GM10248 (cell line): ENCODE results near the gene SLC10A7.

Experiments used
- CTCF ChIA-PET: fragments of 300-600 bp; sonication (Branson Sonifier 250); formaldehyde crosslinking; extraction: SDS; loops from one replicate; lab custom pipeline; 2021; ENCODE audit warnings: antibody characterized with exemption; lab: Yijun Ruan, JAX
- POLR2A ChIA-PET: fragments of 350-650 bp; sonication (Branson Sonifier 250); formaldehyde crosslinking; extraction: SDS; loops from one replicate; lab custom pipeline; 2020; ENCODE audit warnings: antibody characterized with exemption; lab: Yijun Ruan, JAX
- DNase-seq: peaks from one replicate; pipeline ENCODE4 v3.0.0; 2012; ENCODE audit errors: extremely low spot score
- CTCF ChIP-seq: IDR thresholded peaks from 2 replicates; pipeline ENCODE4 v1.5.1; 2012; ENCODE audit warnings: mild to moderate bottlenecking, low read depth; ENCODE audit errors: extremely low read depth, missing control alignments, control extremely low read depth

The SLC10A7 gene

GRCh38 chr4:146283758-146284651 is 237.7 kb downstream of the SLC10A7 start:
- POLR2A ChIA-PET: no interaction called here
- CTCF ChIA-PET: interaction anchor here (1.2 to 1.9 kb wide), 2 partner anchors 9 to 40 kb away, joined by 7 to 10 read pairs; no protein-coding TSS in a partner anchor

GRCh38 chr4:146282657-146283056 is 239.1 kb downstream of the SLC10A7 start:
- POLR2A ChIA-PET: no interaction called here
- TF ChIP-seq CTCF: no peak
- DNase-seq: no peak
- CTCF ChIA-PET: interaction anchor here (1.0 kb wide), 1 partner anchor 21 kb away, joined by 3 read pairs; no protein-coding TSS in a partner anchor

More at GRCh38 chr4:146283758-146284651, 237.7 kb downstream of the SLC10A7 start:
- no peak for DNase-seq
- TF ChIP-seq CTCF: no peak

- ChIA-PET CTCF (interaction anchor here (0.9 to 2.0 kb wide), 6 partner anchors 10 to 184 kb away, joined by 3 to 5 read pairs (median 3); no protein-coding TSS in a partner anchor), POLR2A (no interaction called here)
- TF ChIP-seq CTCF: no peak
- no peak for DNase-seq
These were observed 242.8 kb downstream of the SLC10A7 start for GRCh38 chr4:146278986-146279385.

GRCh38 chr4:146275370-146275769 is 246.4 kb downstream of the SLC10A7 start:
- no peak for DNase-seq
- TF ChIP-seq CTCF: no peak
- ChIA-PET CTCF (interaction anchor here (0.9 to 2.7 kb wide), 11 partner anchors 10 to 180 kb away, joined by 3 to 10 read pairs (median 4); no protein-coding TSS in a partner anchor), POLR2A (no interaction called here)

GRCh38 chr4:146274774-146275173 is 247.0 kb downstream of the SLC10A7 start:
- TF ChIP-seq CTCF: peak; percentile 19
- CTCF ChIA-PET: interaction anchor here (0.9 to 2.7 kb wide), 9 partner anchors 10 to 179 kb away, joined by 3 to 10 read pairs (median 3); no protein-coding TSS in a partner anchor
- DNase-seq: no peak
- POLR2A ChIA-PET: no interaction called here

- no peak for TF ChIP-seq CTCF
- CTCF ChIA-PET: interaction anchor here (0.8 to 2.7 kb wide), 10 partner anchors 9 to 654 kb away, joined by 3 to 14 read pairs (median 4); partner anchors contain the start of gene MMAA
- POLR2A ChIA-PET: interaction anchor here (0.6 kb wide), 1 partner anchor 336 kb away, joined by 5 read pairs; no protein-coding TSS in a partner anchor
- DNase-seq: peak; percentile 38
These were observed 248.4 kb downstream of the SLC10A7 start for GRCh38 chr4:146273204-146273901.
